Measurements from ENCODE around the gene TSG101.
A peak's percentile ranks its signal among the peaks of the same experiment; 100 is the strongest.

The TSG101 gene

GRCh38 chr11:18526521-18527296 lies at the start of gene TSG101:
TSG101 (minus strand) TSS chr11:18526942; CDS start chr11:18526816, 126 bp downstream.
- peaks cover 17 to 23% of the 10 kb centered on the region in 2 experiments for H3K4me1 ChIP-seq (ENCODE audit: control insufficient read depth in 1 of 2, insufficient read depth in 1 of 2, low read depth in 1 of 2, low read length in 1 of 2)
- no peaks in the 10 kb centered on the region for H3K27me3 ChIP-seq
- peak within 1 kb of the TSS; percentile 99 for H3K27ac ChIP-seq
- TF ChIP-seq CTCF (IDR thresholded peaks at IDR 0.05): peak; percentile 25
- no peaks in the 10 kb centered on the region for H3K9me3 ChIP-seq
- peaks cover 15% of the 10 kb centered on the region for H3K36me3 ChIP-seq
- H3K4me3 ChIP-seq (ENCODE audit: low read depth in 1 of 2, low read length in 1 of 2): peak within 1 kb of the TSS; percentile 81 to 92

GRCh38 chr11:18575361-18575760 lies 48.6 kb upstream of the TSG101 start:
- H3K4me3 ChIP-seq (ENCODE audit: low read depth in 1 of 2, low read length in 1 of 2): no peak overlapping the region
- no peak overlapping the region for H3K27ac ChIP-seq
- peaks cover 62% of the 10 kb centered on the region for H3K36me3 ChIP-seq
- peaks cover 8 to 16% of the 10 kb centered on the region in 2 experiments for H3K4me1 ChIP-seq (ENCODE audit: control insufficient read depth in 1 of 2, insufficient read depth in 1 of 2, low read depth in 1 of 2, low read length in 1 of 2)
- no peaks in the 10 kb centered on the region for H3K9me3 ChIP-seq
- TF ChIP-seq CTCF (IDR thresholded peaks at IDR 0.05): no peak
- H3K27me3 ChIP-seq: no peaks in the 10 kb centered on the region

- H3K36me3 ChIP-seq: peaks cover 41% of the 10 kb centered on the region
- peaks cover 8 to 41% of the 10 kb centered on the region in 2 experiments for H3K4me1 ChIP-seq (ENCODE audit: control insufficient read depth in 1 of 2, insufficient read depth in 1 of 2, low read depth in 1 of 2, low read length in 1 of 2)
- no peak overlapping the region for H3K27ac ChIP-seq
- no peak for TF ChIP-seq CTCF (IDR thresholded peaks at IDR 0.05)
- no peaks in the 10 kb centered on the region for H3K27me3 ChIP-seq
- H3K4me3 ChIP-seq (ENCODE audit: low read depth in 1 of 2, low read length in 1 of 2): no peak overlapping the region
- H3K9me3 ChIP-seq: no peaks in the 10 kb centered on the region
Measured at GRCh38 chr11:18567081-18567480, 40.3 kb upstream of the TSG101 start.

- Histone ChIP-seq H3K27me3 (no peaks in the 10 kb centered on the region), H3K27ac (no peak overlapping the region), H3K36me3 (peaks cover 45% of the 10 kb centered on the region), H3K9me3 (no peaks in the 10 kb centered on the region), H3K4me3 (ENCODE audit: low read depth in 1 of 2, low read length in 1 of 2) (no peak overlapping the region), H3K4me1 (ENCODE audit: control insufficient read depth in 1 of 2, insufficient read depth in 1 of 2, low read depth in 1 of 2, low read length in 1 of 2) (peaks cover 5 to 36% of the 10 kb centered on the region in 2 experiments)
- no peak for TF ChIP-seq CTCF (IDR thresholded peaks at IDR 0.05)
Measured at GRCh38 chr11:18566406-18566805, 39.7 kb upstream of the TSG101 start.

GRCh38 chr11:18564149-18564548 lies 37.4 kb upstream of the TSG101 start:
- no peaks in the 10 kb centered on the region for H3K9me3 ChIP-seq
- peaks cover 68% of the 10 kb centered on the region for H3K36me3 ChIP-seq
- H3K4me1 ChIP-seq (ENCODE audit: control insufficient read depth in 1 of 2, insufficient read depth in 1 of 2, low read depth in 1 of 2, low read length in 1 of 2): peaks cover 0 to 13% of the 10 kb centered on the region in 2 experiments
- TF ChIP-seq CTCF (IDR thresholded peaks at IDR 0.05): no peak
- no peaks in the 10 kb centered on the region for H3K27me3 ChIP-seq
- H3K4me3 ChIP-seq (ENCODE audit: low read depth in 1 of 2, low read length in 1 of 2): no peak overlapping the region
- no peak overlapping the region for H3K27ac ChIP-seq

All from neutrophil (primary cell).